CD4-positive, alpha-beta T cell treated with Interleukin-1 beta for 1 hour (primary cell): ENCODE results near the gene CPED1.
"Not testable (repeated sequence)": the region's sequence is repeated elsewhere in the genome, so short reads cannot be mapped to it uniquely, and the experiment has no call there.

Experiments used
- DNase-seq, 2 donors: peaks; one replicate each; pipeline ENCODE4 v3.0.0-alpha.2; 2020 to 2022

Gene CPED1

GRCh38 chr7:121267612-121268011 is 279.1 kb downstream of the CPED1 start:
- DNase-seq, result no peak

- DNase-seq, result no peak
These were observed 281.3 kb downstream of the CPED1 start for GRCh38 chr7:121269798-121270197.

- no peak for DNase-seq
These were observed 282.6 kb downstream of the CPED1 start for GRCh38 chr7:121271098-121271497.

GRCh38 chr7:121271916-121272315 is 283.4 kb downstream of the CPED1 start:
- DNase-seq, result no peak

DNA sequence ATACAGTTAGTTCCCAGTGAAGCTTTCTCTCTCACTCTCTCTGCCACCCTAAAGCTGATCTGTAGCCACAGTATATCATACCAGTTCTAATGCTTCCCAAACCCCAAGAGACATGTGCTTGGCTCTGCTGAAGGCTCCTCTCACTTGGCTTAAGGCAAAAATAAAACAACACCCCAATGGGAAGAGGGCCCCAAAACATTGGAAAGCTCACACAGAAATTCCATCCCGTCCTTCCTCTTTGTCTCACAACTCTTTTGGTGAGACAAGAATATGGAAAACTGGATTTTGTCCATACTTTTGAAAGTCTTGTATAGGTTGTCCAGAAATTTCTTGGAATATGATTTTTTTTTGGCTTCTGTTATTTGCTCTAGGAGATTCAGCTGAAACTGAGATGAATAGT is 284.2 kb downstream of the CPED1 start:
- no peak for DNase-seq

- no peak for DNase-seq
These were observed 285.1 kb downstream of the CPED1 start for GRCh38 chr7:121273467-121274167.

- DNase-seq, result no peak
These were observed 286.0 kb downstream of the CPED1 start for GRCh38 chr7:121274467-121274866.

DNA sequence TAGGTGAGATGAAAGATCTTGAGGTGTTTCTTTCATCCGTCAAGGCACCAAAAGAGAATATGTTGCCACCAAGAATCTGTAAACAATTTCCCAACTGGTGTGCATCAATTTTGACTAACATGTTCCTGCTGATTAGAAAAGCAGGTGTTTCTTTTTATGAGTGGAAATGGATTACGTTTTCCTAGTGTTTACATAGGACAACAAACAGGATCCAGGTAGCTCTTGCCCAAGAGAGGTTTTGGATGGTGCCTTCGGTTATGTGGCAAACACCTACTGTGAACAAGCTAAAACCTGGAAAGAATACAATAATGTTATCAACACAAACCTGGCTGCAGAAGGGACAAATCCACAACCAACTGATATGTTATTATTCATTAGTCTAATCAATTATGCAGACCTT is 286.7 kb downstream of the CPED1 start:
- DNase-seq, result no peak

DNA sequence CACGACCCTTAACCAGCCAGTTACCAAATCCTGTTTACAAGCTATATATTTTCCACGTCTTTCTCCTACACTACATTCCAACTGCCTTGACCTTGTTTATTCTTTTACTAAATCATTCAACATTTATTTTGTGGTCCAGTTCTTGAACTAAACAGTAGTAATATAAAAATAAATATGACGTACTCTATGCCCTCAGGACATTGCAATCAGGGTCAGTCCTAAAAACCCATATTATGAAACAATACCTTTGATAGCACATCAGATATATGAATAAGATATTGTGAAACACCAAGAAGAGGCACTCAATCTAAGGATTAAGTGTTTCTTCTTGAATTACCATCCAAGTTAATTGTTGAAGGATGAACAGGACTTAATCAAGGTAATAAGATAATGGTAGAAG is 287.8 kb downstream of the CPED1 start:
- DNase-seq, result no peak

- no peak for DNase-seq
These were observed 289.9 kb downstream of the CPED1 start for GRCh38 chr7:121278120-121279021.

GRCh38 chr7:121279060-121279620 is 290.6 kb downstream of the CPED1 start:
- no peak for DNase-seq

- no peak for DNase-seq
These were observed 291.3 kb downstream of the CPED1 start for GRCh38 chr7:121279822-121280221.

DNA sequence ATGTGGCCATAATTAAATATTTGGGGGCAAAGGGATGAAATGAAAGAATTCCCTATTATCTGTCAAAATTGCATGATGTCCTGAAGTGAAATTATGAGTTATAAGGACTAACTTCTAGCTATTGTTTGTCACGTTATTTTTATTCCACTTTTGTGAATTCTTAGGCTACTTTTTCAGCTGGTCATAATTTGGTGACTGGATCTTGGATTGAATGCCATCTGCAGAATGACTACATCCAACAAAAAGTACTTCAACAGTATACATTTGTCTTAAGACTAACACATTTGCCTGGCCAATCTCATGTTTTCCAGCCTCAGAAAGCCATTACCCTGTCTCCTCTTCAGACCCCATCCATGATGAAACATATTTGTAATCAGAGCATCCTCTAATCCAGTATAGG is 292.1 kb downstream of the CPED1 start:
- DNase-seq, result no peak

- DNase-seq, result no peak
These were observed 293.6 kb downstream of the CPED1 start for GRCh38 chr7:121282129-121282528.

DNA sequence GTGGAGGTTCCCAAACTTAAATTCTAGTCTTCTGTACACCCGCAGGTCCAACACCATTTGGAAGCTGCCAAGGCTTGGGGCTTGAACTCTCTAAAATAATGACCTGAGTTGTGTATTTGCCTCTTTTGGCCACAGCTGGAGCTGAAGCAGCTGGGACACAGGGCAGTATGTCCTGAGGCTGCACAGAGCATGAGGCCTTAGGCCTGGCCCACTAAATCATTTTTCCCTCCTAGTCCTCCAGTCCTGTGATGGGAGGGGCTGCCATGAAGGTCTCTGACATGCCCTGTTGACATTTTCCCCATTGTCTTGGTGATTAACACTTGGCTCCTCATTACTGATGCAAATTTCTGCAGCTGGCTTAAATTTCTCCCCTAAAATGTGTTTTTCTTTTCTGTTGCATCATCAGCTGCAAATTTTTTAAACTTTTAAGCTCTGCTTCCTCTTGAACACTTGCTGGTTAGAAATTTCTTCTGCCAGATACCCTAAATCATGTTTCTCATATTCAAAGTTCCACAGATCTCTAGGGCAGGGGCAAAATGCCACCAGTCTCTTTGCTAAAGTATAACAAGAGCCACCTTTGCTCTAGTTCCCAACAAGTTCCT is 296.7 kb downstream of the CPED1 start:
- no peak for DNase-seq

DNA sequence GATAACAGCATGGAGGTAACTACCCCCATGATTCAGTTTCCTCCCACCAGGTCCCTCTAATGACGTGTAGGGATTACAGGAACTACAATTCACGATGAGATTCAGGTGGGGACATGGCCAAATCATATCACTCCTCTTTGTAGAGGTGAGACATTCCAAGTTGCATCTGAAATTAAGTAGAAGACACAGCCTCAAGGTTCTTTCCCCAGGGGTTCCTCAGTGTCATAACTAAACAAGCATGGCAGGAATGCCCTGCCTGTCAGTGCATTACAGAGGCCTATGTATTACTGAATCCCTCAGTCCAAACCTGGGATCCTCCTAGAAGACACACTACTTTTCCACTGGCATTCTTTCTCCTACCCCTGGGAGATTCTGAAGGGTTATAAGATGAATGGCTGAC is 297.7 kb downstream of the CPED1 start:
- no peak for DNase-seq

DNA sequence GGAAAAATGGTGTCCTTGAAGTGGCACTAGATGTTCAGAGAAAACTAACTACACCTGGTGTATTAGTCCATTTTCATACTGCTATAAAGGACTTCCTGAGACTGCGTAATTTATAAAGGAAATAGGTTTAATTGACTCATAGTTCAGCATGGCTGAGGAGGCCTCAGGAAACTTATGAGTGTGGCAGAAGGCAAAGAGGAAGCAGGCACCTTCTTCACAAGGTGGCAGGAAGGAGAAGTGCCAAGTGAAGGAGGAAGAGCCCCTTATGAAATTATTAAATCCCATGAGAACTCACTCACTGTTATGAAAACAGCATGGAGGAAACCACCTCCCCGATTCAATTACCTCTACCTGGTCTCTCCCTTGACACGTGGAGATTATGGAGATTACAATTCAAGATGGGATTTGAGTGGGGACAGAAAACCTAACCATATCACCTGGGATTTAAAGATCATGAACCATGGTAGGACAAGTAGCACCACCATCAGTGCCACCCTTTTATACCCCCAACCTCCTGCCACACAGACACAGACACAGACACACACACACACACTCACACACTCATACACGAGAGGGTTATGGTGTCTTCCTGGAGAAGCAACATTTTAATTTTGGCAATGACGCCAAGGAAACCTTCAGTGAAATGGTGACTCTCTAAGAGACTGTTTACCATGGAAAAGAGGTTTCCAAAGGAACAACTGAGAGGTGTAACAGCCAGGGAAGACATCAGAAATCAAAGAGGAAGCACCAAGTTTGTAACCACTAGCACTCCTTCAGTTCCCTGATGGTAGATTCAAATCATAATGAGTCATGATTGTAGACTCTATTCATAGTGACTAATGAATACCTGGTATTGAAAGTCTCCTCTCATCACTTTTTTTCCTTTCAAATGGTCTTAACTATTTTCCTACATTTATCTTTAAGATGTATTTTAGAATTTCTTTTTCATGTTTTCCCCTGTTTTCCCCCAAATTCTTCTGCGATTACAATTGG is 298.5 kb downstream of the CPED1 start:
- peak in 1 of 2 donors; percentile 7 for DNase-seq

DNA sequence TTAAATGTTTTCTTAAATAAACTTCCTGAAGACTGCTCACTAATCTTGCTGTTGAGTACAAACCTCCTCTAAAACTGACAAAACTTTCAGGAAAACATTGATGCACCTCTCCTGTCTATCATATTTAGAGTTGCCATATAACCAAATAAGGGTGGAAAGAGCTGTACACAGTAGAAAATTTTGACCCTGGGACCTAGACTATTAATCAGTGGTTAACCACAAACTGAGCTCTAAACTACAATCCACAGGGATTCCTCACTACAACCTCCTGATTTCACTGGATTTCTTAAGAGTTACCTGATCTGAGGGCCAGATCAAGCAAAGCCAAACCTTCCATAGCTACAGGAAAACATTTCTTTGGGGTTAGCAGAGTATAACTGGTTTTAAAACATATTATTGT is 300.4 kb downstream of the CPED1 start:
- no peak for DNase-seq

DNA sequence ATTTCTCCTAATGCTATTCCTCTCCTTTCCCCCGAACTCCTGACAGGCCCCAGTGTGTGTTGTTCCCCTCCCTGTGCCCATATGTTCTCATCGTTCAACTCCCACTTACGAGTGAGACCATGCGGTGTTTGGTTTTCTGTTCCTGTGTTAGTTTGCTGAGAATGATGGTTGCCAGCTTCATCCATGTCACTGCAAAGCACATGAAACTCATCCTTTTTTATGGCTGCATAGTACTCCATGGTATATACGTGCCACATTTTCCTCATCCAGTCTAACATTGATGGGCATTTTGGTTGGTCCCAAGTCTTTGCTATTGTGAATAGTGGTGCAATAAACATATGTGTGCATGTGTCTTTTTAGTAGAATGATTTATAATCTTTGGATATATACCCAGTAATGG is 301.4 kb downstream of the CPED1 start:
- DNase-seq, result not testable (repeated sequence)

DNA sequence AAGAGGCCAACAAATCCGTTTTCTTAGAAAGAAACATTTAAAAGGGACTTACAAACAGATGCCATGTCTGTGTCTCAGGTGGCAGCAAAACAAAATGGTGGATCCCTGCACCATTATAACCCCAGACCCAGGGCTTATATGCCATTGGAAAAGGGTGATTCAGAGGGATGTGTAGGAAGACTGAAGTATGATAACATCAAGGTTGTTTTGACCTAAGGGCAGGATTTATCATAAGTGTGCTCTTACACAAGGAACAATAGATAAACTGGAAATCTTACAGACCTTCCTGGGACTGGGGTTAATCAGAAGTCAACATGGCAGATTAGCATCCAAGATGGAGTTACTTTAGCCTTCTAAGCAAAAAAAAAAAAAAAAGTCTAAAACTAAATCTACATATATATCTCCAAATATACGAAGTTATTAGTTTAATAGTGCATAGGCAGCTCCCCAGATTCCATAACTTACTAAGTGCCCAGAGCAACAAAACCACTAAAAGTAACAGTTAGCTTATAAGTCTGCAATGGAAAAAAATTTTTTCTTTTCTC is 306.0 kb downstream of the CPED1 start:
- no peak for DNase-seq

DNA sequence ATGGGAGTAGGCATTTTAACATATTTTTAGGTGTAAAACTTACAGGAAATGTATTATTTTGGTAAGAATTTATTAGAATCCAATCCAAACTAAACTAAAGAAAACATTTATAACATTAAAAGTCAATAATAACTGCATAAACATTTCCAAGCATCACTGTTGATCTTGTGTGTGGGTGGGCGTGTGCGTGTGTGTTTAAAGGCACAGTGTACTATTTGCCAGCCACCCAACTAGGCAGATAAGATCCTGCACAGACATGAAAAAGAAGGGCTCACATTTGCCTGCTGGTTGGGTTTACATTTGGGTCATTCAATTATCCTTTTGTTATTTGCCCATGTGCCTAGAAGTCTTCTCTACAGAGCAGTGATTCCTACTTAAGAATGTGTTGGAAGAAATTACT is 309.3 kb downstream of the CPED1 start:
- no peak for DNase-seq

- DNase-seq, result no peak
These were observed 310.3 kb downstream of the CPED1 start for GRCh38 chr7:121298831-121299239.
